Measurements from ENCODE around the gene DPPA5.
"Not testable (repeated sequence)": the region's sequence is repeated elsewhere in the genome, so short reads cannot be mapped to it uniquely, and the experiment has no call there.

DPPA5 gene, protein sequence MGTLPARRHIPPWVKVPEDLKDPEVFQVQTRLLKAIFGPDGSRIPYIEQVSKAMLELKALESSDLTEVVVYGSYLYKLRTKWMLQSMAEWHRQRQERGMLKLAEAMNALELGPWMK

GRCh38 chr6:73353636-73354593 is at the start of gene DPPA5:
DPPA5 (minus strand) TSS chr6:73354276; CDS start chr6:73354225, 51 bp downstream.
- DNase-seq = no peak

DNA sequence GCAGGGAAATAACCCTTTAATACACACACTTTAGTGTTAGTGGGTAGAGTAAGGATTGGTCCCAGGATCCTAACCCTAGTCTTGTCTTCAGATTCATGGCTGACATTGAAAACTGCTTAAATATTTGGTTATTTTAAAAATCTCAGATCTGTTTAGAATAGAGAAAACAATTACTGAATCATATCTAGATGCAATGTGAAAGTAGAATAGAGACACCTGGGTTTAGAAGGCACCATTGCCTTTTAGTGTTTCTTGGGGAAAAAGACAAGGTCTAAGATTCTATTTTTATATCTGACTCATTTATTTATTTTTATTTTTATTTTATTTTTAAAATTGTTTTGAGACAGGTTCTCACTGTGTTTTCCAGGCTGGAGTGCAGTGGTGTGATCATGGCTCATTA is 46.6 kb upstream of the DPPA5 start:
- no peak for DNase-seq

DNA sequence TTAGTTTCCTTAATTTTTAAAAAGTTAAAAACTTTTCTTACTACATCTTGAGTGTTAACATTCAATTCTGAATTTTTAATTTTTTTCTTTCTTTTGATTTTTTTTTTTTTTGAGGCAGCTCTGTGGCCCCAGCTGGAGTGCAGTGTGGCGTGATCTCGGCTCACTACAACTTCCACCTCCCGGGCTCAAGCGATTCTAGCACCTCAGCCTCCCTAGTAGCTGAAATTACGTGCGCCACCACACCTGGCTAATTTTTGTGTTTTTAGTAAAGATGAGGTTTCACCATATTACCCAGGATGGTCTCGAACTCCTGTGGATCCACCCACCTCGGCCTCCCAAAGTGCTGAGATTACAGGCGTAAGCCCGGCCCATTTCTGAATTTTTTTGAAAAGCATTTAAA is 41.8 kb upstream of the DPPA5 start:
- no peak for DNase-seq

DNA sequence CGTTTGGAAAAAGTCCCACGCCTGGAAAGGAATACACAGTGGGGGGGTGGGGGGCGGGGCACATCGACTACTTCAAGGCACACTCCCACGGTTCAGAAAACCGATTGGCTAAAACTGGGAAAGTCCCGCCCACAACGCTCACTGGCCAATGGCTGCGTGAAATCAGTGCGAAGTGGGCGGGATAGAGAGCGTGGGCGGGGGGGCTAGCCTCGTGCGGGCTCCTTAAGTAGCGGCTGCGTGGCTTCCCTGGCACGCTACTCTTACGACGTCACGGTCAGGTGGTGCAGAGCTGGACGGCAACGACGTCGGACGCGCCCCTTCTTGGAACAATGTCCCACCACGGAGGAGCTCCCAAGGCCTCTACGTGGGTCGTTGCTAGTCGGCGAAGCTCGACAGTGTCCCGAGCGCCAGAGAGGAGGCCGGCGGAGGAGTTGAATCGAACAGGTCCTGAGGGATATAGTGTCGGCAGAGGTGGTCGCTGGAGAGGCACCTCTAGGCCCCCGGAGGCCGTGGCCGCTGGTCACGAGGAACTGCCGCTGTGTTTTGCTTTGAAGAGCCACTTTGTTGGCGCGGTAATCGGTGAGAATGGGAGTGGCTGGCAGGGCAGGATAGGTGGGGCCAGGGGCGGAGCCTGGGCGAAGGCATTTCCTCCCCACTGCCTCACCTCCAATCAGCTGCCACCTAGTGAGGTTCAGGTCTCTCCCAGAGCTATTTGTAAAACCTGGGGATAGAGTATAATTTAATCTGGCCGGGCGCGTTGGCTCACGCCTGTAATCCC is 40.7 kb upstream of the DPPA5 start, which contains the start of gene DDX43:
DDX43 (plus strand) TSS at position 252 of the 778 bp plus-strand sequence; CDS start at position 330, 78 bp downstream.
- DNase-seq = no peak

DNA sequence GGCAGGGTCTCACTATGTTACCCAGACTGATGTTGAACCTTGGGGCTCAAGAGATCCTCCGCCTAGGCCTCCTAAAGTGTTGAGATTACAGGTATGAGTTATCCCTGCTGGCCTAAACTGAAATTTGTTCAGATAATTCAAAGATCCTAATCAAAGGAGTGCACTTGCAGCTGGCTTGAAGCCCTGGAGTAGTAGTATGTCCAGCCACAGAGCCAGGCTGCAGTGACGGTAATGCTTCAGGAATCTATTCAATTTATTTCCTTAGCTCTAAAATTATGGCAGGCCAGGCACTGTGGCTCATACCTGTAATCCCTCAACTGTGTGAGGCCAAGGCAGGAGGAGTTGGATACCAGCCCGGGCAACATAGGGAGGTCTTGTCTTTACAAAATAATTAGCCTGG is 39.2 kb upstream of the DPPA5 start:
- no peak for DNase-seq

DNA sequence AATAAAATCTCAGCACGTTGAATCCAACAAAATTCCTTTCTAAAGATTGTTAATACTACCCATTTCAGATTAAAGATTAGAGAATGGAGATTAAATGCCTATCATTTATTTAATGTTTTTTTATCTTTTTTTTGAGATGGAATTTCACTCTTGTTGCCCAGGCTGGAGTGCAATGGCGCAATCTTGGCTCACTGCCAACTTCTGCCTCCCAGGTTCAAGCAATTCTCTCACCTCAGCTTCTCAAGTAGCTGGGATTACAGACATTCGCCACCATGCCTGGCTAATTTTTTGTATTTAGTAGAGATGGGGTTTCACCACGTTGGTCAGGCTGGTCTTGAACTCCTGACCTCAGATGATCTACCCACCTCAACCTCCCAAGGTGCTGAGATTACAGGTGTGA is 38.1 kb upstream of the DPPA5 start:
- DNase-seq = not testable (repeated sequence)

GRCh38 chr6:73391675-73392074 is 37.6 kb upstream of the DPPA5 start:
- DNase-seq = no peak

- DNase-seq = peak in 1 of 2 experiments; percentile 18
These were observed 35.8 kb upstream of the DPPA5 start for GRCh38 chr6:73389854-73390253.

DNA sequence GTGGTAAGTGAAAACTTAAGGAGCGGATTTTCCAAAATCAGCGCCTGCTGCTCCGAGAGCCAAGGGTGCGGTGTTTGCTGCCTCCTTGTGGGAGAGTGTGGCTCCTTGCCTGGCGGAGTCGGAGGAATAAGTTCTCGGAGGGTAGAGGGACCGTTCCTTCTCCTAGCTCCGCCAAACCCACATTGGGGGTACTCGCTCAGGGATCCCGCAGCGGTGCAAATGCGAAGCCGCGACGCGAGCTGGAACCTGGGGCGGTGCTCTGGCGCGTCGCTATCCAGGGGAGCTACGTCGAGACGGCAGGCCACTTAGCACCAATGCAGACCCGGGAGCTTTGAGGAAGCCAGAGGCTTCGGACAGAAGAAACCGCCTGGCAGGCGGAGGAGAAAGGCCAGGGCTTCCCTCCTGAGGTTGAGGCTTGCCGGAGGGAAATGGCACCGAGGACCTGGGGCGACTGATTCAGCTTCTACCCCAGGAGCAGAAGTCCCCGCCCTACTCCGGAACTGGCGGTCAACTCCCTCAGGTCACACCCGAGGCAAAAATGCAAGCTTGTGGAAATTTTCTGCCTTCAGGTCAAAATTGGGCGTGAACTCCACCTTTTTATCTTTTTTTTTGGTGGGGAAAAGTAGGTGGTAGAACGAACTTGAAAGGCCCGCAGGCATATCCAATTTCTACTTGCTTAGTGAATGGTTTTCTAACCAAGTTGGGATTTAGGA is 34.9 kb upstream of the DPPA5 start:
- peak; percentile 14 to 77 for DNase-seq

GRCh38 chr6:73388433-73388799 is 34.3 kb upstream of the DPPA5 start:
- peak in 1 of 2 experiments; percentile 26 for DNase-seq

DNA sequence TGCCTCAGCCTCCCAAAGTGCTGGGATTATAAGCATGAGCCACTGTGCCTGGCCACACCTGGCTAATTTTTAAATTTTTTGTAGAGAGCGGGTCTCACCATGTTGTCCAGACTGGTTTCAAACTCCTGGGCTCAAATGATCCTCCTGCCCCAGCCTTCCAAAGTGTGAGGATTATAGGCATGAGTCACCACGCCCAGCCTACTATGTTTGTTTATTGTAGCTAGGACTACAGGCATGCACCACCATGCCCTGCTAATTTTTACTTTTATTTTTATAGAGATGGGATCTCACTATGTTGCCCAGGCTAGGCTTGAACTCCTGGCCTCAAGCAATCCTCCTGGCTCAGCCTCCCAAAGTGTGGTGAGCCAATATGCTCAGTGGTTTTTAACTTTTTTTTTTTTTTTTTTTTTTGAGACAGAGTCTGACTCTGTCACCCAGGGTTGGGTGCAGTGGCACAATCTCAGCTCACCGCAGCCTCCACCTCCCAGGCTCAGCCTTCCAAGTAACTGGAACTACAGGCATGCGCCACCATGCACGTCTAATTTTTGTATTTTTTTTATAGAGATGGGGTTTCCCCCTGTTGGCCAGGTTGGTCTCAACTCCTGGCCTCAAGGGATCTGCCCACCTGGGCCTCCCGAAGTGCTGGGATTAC is 28.5 kb upstream of the DPPA5 start:
- DNase-seq = no peak

DNA sequence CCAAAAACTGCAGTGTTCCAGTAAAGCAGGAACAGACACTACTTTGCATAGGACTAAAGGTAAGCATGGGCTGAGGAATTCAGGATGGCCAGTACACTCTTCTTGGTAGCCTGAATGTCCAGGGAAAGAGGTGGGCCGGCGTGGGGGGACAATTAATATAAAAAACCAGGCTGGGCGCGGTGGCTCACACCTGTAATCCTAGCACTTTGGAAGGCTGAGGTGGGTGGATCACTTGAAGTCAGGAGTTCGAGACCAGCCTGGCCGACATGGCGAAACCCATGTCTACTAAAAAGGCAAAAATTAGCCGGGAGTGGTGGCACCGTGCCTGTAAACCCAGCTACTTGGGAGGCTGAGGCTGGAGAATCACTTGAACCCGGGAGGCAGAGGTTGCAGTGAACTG is 27.5 kb upstream of the DPPA5 start:
- DNase-seq = not testable (repeated sequence)

DNA sequence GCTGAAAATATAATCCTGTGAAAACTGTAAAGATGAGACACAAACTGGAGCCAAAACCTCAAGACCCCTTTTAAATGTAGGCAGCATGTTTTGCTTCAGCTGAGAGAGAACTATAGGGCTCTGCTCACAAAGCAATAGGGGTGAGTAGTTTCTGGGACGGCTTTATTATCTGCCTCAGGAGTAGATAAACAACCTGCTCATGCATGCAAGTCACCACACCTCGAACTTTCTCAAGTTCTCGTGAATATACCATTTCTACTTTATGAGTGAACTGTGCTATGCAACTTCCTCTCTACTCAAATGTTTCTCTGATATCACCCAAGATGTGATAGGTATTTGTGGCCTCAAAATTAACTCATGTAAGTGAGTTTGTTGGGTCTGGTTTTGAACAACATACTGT is 23.1 kb upstream of the DPPA5 start:
- DNase-seq = no peak

DNA sequence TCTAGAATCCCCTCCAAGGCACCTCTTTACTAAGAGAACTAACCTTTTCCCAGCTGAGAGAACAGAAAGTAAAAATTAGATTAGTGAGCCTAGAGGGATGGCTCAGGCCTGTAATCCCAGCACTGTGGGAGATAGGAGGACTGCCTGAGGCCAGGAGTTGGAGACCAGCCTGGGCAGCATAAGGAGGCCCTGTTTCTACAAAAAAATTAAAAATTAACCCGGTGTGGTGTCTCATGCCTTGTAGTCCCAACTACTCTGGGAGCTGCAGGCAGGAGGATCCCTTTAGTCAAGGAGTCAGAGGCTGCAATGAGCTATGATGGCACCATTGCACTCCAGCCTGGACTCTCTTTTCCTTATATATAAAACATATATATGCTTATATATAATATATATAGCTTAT is 21.1 kb upstream of the DPPA5 start:
- no peak for DNase-seq

DNA sequence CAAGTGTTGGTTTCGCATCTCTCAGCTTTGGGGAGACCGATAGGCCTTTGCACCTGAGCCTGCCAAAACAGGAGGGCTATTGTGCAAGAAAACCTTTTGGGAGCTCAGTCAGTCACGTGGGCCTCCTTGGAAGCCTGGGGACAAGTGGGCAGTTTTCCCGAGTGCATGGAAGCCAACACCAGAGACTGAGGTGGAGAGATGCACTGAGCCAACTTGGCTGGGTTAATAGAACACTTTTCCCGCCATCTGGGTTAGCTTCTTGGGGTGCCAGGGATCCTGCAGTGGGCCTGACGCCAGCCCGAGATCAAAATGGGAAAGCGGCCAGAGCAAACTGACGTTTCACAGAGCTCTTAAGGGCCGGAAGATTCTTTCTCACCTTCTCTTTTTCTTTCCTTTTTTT is 18.4 kb upstream of the DPPA5 start:
- no peak for DNase-seq

- DNase-seq = no peak
These were observed 17.9 kb upstream of the DPPA5 start for GRCh38 chr6:73371984-73372383.

GRCh38 chr6:73369563-73369962 is 15.5 kb upstream of the DPPA5 start, which contains the start of gene OOEP:
OOEP (minus strand) TSS chr6:73369897; CDS start chr6:73369792, 105 bp downstream.
- no peak for DNase-seq

- no peak for DNase-seq
These were observed 15.1 kb upstream of the DPPA5 start for GRCh38 chr6:73369157-73369556.

DNA sequence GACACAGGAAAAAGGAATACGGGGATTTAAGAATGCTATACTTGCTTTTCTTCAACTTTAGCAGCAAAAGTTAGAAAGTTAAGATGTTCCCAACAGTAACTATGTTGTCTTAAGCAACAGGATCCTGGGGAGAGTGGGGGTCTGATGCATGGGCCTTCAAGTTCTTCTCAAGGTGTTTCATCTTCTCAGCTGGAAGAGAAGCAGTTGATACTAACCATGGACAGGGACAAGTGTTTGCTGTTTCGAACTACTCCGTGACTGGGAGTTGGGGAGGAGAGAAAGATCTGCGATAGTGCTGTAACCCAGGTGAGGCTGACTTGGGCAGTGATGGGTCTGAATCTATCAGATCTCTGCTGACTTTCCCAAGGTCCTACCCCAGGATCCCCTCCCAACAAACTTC is 14.6 kb upstream of the DPPA5 start:
- no peak for DNase-seq

DNA sequence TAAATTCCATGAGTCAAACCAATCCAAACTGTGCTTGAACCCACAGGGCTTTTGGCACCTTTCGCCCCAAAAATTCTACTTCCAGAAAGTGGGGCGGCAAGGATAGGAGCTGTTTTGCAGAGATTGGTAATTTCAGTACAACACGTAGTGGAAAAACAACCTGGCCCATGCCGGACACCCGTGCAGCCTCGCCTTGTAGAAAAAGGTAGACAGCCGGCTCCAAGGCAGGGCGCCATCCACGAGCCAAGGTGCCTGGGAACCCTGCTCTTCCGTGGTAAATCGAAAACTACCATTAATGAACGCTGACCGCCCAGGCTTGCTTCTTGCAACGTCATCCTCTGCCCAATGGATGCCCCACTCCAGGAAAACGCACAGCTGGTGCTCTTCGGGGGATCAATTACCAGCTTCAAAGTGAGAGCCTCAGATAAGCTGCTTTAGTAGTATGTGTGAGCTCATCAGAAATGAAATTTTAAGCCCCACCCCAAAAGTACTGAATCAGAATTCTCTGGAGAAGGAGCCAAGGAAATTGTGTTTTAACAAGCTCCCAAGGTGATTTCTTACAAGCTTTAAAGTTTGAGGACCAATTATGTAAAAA is 13.8 kb upstream of the DPPA5 start:
- no peak for DNase-seq

GRCh38 chr6:73364549-73364948 is 10.5 kb upstream of the DPPA5 start:
- DNase-seq = no peak

GRCh38 chr6:73364121-73364520 is 10.0 kb upstream of the DPPA5 start:
- no peak for DNase-seq

All from NCI-H526 (cell line).